Spleen (tissue), 7 donors: ENCODE measurements around the gene SYNGR1.

Experiments used
- POLR2A ChIP-seq, 3 donors: fragments of 450-650 bp; IDR thresholded peaks; one replicate each; pipeline ENCODE4 v1.5.1; 2017; ENCODE audit warnings: antibody characterized with exemption in 3 of 3, mild to moderate bottlenecking in 1 of 3
- TF ChIP-seq, protein P1 (sequence below), 11 experiments: fragments of 200-600 bp in 7 of 11; fragments of 450-650 bp in 4 of 11; sonication (generic) in 4 of 11; IDR thresholded peaks in 8 of 11; conservative IDR thresholded peaks in 3 of 11; 1 replicate in 7 of 11; 2 replicates in 4 of 11; pipeline versions ENCODE4 v1.4.0 to v1.8.0; 2016 to 2021; ENCODE audit warnings: antibody characterized with exemption in 11 of 11, inconsistent platforms in 4 of 11, mild to moderate bottlenecking in 1 of 11
- donor health status: DM: no; HTN: no; CAD: no; lungs with moderate emphysema.
- donor health status: DM: no; HTN: no; CAD: no.
- donor health status: DM: no; HTN: no; CAD: no.

DNA sequence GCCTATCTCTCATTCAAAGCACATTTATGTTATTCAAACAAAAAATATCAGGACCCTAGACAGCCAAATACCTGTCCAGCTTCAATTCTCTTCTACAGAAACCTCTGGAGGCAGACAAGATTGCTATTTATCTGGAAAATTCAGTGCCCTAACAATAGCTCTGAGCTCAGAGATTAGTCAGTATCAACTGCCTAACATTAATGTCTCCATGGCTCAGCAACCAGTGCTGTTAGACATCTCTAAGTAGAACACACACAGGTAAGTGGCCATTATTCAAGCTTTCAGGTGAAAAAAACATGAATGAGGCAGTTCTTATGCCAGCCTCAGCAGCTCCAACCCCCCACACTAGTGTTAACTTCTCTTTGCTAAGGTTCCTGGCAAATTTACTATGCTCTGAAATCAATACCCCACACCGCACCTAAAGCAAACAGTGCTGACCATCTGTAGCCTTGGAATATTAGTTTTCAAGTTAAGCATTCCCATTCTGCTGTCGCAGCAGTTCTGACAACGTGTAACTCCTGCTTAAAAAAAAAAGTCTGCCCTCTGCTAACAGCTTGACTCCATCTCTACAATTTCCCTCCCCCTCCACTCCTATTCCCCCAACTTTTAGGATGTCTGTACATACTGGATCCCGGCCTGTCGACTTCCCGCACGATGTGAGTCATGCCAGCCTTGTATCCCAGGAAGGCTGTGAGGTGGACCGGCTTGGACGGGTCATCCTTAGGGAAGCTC is 31.9 kb upstream of the SYNGR1 start:
- TF ChIP-seq, protein P1, sequence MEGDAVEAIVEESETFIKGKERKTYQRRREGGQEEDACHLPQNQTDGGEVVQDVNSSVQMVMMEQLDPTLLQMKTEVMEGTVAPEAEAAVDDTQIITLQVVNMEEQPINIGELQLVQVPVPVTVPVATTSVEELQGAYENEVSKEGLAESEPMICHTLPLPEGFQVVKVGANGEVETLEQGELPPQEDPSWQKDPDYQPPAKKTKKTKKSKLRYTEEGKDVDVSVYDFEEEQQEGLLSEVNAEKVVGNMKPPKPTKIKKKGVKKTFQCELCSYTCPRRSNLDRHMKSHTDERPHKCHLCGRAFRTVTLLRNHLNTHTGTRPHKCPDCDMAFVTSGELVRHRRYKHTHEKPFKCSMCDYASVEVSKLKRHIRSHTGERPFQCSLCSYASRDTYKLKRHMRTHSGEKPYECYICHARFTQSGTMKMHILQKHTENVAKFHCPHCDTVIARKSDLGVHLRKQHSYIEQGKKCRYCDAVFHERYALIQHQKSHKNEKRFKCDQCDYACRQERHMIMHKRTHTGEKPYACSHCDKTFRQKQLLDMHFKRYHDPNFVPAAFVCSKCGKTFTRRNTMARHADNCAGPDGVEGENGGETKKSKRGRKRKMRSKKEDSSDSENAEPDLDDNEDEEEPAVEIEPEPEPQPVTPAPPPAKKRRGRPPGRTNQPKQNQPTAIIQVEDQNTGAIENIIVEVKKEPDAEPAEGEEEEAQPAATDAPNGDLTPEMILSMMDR (IDR thresholded peaks at IDR 0.05 in 8 of 11, conservative IDR thresholded peaks at IDR 0.05 in 3 of 11), result no peak
- no peak for TF ChIP-seq POLR2A (IDR thresholded peaks at IDR 0.05)
